HCEC 1CT (cell line): ENCODE data around the gene PPP4R3C.
"Not testable (repeated sequence)": the region's sequence is repeated elsewhere in the genome, so short reads cannot be mapped to it uniquely, and the experiment has no call there.

Experiments
- DNase-seq: peaks from one replicate; pipeline ENCODE4 v3.0.0-alpha.2; 2017

Gene PPP4R3C

DNA sequence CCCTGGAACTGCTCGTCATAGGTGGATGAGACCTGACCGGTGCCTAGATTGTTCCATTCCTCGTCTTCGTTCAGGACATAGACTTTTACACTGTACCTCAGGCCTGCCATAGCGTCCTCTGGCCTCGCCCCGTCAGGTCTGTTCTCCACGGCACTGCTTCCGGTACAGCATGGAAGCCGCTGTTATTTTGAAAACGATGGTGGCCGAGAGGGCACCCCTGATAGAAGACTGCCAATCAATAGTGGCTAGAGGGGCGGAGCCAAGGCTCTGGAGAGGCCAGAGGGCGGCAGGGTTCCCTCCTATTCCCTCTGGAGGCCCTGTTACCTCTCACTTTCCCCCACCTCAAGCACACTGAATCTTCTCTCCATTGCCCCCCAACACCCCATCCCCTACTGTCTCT, at the start of gene PPP4R3C:
TSS of gene PPP4R3C (minus strand) at position 155 of the 400 bp plus-strand sequence. CDS start at position 110, 45 bp downstream.
- DNase-seq: no peak

DNA sequence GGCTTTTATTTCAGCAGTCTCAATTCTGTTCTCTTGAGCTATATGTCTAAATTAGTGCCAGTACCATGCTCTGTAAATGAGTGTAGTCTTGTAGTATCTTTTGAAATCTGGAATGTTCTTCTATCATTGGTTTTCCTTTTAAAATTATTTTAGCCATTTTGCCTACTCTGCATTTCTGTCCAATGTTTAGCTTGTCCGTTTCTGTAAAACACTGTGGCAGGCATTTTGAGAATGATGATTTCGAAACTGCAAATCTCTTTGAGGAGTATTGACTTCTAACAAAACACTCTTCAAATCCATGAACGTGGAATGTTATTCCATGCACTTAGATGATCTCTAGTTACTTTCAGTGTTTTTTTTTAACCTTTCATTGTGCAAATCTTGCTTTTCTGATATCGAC, 28.3 kb upstream of the PPP4R3C start:
- no peak for DNase-seq

GRCh38 chrX:27466051-27466450, 2.9 kb upstream of the PPP4R3C start:
- no peak for DNase-seq

GRCh38 chrX:27465036-27465435, 1.9 kb upstream of the PPP4R3C start:
- no peak for DNase-seq

GRCh38 chrX:27459129-27459528, 4.0 kb downstream of the PPP4R3C start:
- DNase-seq: not testable (repeated sequence)

- not testable (repeated sequence) for DNase-seq
Measured at GRCh38 chrX:27458544-27458943, 4.6 kb downstream of the PPP4R3C start.

DNA sequence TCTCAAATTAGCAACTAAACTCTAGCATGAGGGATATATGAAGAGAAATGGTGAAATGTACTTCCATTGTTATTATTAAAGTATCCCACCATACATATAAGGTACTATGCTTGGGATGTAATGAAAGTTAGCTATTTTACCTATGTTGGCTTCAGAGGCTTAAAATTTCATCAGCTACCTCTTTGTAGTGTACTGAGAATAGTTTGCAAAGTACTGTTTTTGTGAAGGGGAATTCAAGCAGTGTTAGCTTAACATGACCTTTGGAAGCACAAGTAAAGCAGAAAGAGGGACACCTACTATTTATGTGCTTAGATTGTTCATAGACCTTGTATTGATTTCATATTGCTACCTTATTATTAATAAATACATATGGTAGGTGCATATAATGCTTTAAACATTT, 11.8 kb downstream of the PPP4R3C start:
- DNase-seq: no peak

GRCh38 chrX:27446423-27446822, 16.7 kb downstream of the PPP4R3C start:
- DNase-seq: no peak

DNA sequence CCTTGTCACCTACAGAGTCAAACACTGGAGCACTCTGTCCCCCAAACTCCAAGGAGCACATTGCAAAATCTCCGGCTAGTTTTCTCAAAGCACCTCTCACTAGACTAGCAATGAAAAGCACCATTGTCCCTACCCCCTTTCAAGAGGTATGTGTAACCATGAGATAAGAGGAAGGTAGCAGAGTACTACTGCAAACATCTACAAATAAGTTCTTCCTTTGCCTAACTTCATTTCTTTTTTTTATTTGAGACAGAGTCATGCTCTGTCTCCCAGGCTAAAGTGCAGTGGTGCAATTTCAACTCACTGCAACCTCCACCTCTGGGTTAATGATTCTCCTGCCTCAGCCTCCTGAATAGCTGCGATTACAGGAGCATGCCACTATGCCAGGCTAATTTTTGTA, 17.7 kb downstream of the PPP4R3C start:
- no peak for DNase-seq

GRCh38 chrX:27444093-27444908, 18.8 kb downstream of the PPP4R3C start:
- no peak for DNase-seq

GRCh38 chrX:27442392-27442791, 20.7 kb downstream of the PPP4R3C start:
- DNase-seq: not testable (repeated sequence)

- DNase-seq: no peak
Measured at GRCh38 chrX:27439771-27440170, 23.4 kb downstream of the PPP4R3C start.

DNA sequence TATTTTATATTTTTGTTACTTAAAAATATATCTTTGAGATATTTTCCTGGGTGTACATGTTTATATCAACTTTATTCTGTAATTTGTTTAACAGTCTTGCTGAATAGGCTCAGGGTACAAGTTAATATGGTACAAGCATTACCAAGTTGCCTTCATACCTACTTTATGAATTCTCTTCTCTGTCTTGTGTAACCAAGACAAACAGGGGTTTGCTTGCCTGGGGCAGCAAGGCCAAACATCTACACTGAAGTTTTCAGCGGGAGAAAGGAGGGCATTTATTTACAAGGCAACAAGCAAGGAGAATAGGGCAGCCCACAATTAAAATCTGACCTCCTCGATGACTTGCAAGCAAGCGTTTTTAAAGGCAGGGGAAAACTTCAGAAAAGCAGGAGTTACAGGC, 24.2 kb downstream of the PPP4R3C start:
- no peak for DNase-seq

GRCh38 chrX:27435031-27435430, 28.1 kb downstream of the PPP4R3C start:
- DNase-seq: no peak
